A549 treated with CpdA at 1 μM for 4 hours (cell line): Measurements from ENCODE around the gene INSL4. TPM values are rescaled to one million over a fixed set of nuclear protein-coding genes. Genes with fewer than 3 reads are reported as not detected.

Experiments
- total RNA-seq: library from RNA; stranded (reverse); fragments of 200-300 nt; extraction: Qiagen RNA extraction; gene quantifications from 5 replicates; pipeline ENCODE4 v1.2.3, GENCODE V29; 2022; ENCODE audit warnings: low read depth

INSL4 gene
- 15.5 to 17.9 TPM (median 16.0 TPM) in 5 replicates for total RNA-seq

DNA sequence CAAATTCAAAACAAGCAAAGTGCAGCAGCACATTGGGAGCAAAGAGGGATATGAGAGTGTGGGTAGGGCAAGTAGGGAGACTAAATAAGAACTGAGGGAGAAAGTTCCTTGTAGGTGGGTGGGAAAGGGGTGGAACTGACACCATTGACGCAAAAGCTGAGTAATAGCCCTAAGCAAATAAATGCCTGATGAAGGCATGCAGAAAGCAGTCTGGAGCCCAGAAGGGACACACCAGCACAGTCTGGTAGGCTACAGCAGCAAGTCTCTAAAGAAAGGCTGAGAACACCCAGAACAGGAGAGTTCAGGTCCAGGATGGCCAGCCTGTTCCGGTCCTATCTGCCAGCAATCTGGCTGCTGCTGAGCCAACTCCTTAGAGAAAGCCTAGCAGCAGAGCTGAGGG, at the start of gene INSL4:
INSL4 (plus strand) TSS at position 208 of the 400 bp plus-strand sequence; CDS start at position 313, 105 bp downstream.

DNA sequence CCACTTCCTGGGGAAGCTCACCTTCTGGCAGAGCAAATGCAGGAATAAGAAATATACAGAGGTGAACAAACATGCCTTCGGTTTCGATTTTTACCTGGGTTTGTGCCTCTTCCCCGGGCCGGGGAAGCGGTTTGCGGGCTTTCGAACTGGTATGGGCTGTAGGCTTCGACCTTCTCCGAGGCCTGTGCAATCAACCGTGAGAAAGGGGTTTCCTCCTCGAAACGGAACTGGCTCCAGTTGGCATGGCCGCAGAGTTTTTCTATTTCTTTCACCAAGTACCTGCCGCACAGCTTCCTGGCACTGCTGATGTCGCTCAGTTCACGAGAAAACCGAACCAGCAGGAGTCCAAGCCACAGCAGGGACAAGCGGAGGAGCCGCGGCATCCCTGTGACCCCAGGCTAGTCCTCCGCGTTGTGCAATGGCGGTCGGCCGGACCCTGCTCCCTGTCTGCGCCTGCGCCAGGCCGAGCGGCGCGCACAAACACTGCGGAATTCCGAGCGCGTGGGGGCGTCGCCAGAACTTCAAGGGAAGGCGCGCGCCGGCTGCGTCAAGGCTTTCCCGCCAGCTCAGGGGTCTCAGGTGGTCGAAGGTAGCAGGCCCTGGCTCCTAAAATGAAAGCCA, 45.9 kb upstream of the INSL4 start, which contains the start of gene INSL6:
INSL6 (minus strand) TSS at position 420 of the 621 bp plus-strand sequence; CDS start at position 383, 37 bp downstream.

Other genes starting within 250 kb of the INSL4 start
- gene JAK2, start 246.1 kb upstream of the INSL4 start, total RNA-seq = 2.1 to 3.5 TPM (median 3.0 TPM) in 5 replicates
- not detected in 5 replicates for gene INSL6, start 45.8 kb upstream of the INSL4 start, total RNA-seq
- gene RLN2, start 73.3 kb downstream of the INSL4 start, total RNA-seq = 0.17 TPM in 1 of 5 replicates, not detected in the others
- not detected in 5 replicates for gene RLN1, start 108.5 kb downstream of the INSL4 start, total RNA-seq
- gene PLGRKT, start 206.5 kb downstream of the INSL4 start, total RNA-seq = 22.9 to 27.2 TPM (median 23.5 TPM) in 5 replicates
- 2.1 to 2.5 TPM (median 2.2 TPM) in 5 replicates for gene CD274, start 219.1 kb downstream of the INSL4 start, total RNA-seq